PC-3 (cell line): ENCODE data around the gene EMILIN3. TPM values are rescaled to one million over a fixed set of nuclear protein-coding genes. Genes with fewer than 3 reads are reported as not detected.

Experiments used
- ATAC-seq: fragments of 200-7000 bp; cut with Tn5 transposase; 2 replicates; pipeline ENCODE4 v1.9.1; 2020; ENCODE audit warnings: mild to moderate bottlenecking, moderate library complexity
- BruUV-seq: library from RNA; stranded (reverse); fragments of 400-500 nt; replicated peaks from 2 replicates; lab custom pipeline; 2021; lab: Mats Ljungman, UMichigan
- CTCF ChIA-PET: fragments of 300-600 bp; sonication (Branson Sonifier 250); formaldehyde crosslinking; loops from one replicate; lab custom pipeline; 2022; ENCODE audit warnings: antibody characterized with exemption; lab: Charles Lee
- POLR2A ChIA-PET: fragments of 300-600 bp; sonication (Branson Sonifier 250); formaldehyde crosslinking; loops from one replicate; lab custom pipeline; 2022; ENCODE audit warnings: antibody characterized with exemption; ENCODE audit not compliant: unreplicated experiment; lab: Charles Lee
- DNase-seq: peaks from one replicate; pipeline ENCODE4 v3.0.0-alpha.2; 2015
- H2AFZ ChIP-seq: fragments of 300-600 bp; sonication (generic); 2 replicates; pipeline ENCODE4 v1.6.0; 2016; ENCODE audit warnings: antibody characterized with exemption, low read length
- H3F3A ChIP-seq: fragments of 300-600 bp; sonication (generic); one replicate; pipeline ENCODE4 v1.6.0; 2017; ENCODE audit warnings: antibody characterized with exemption, low read length, control low read depth, mild to moderate bottlenecking; ENCODE audit not compliant: unreplicated experiment
- H3K27ac ChIP-seq: fragments of 300-600 bp; sonication (generic); 2 replicates; pipeline ENCODE4 v1.5.1; 2016; ENCODE audit warnings: mild to moderate bottlenecking, low read length
- H3K27me3 ChIP-seq: fragments of 300-600 bp; sonication (generic); 2 replicates; pipeline ENCODE4 v1.6.1; 2016; ENCODE audit warnings: low read length, mixed read lengths
- H3K36me3 ChIP-seq: fragments of 300-600 bp; sonication (generic); 2 replicates; pipeline ENCODE4 v1.6.1; 2016; ENCODE audit warnings: low read depth, mixed run types, low read length, mixed read lengths
- H3K4me1 ChIP-seq: fragments of 300-600 bp; sonication (generic); 2 replicates; pipeline ENCODE4 v1.5.1; 2016; ENCODE audit warnings: low read length; ENCODE audit not compliant: insufficient read depth
- H3K4me2 ChIP-seq: fragments of 300-600 bp; sonication (generic); 2 replicates; pipeline ENCODE4 v1.6.0; 2016; ENCODE audit warnings: low read length
- H3K4me3 ChIP-seq: fragments of 300-600 bp; sonication (generic); 2 replicates; pipeline ENCODE4 v1.5.1; 2016; ENCODE audit warnings: mild to moderate bottlenecking, low read length, mixed read lengths
- H3K79me2 ChIP-seq: fragments of 300-600 bp; sonication (generic); 2 replicates; pipeline ENCODE4 v1.6.1; 2017; ENCODE audit warnings: low read length, mixed read lengths
- H3K9ac ChIP-seq: fragments of 300-600 bp; sonication (generic); 2 replicates; pipeline ENCODE4 v1.6.0; 2016; ENCODE audit warnings: mild to moderate bottlenecking, low read length
- H3K9me2 ChIP-seq: fragments of 300-600 bp; sonication (generic); replicated peaks from 2 replicates; pipeline ENCODE4 v1.6.1; 2016; ENCODE audit warnings: mixed run types, low read length, mixed read lengths
- H3K9me3 ChIP-seq: fragments of 300-600 bp; sonication (generic); 2 replicates; pipeline ENCODE4 v1.6.1; 2016; ENCODE audit warnings: low read length, mixed read lengths
- H4K20me1 ChIP-seq: fragments of 300-600 bp; sonication (generic); 2 replicates; pipeline ENCODE4 v1.6.1; 2016; ENCODE audit warnings: low read length, mixed read lengths
- CTCF ChIP-seq: fragments of 300-600 bp; sonication (generic); conservative IDR thresholded peaks from 2 replicates; pipeline ENCODE4 v1.5.1; 2017; ENCODE audit warnings: antibody characterized with exemption, low read depth, mild to moderate bottlenecking, low read length
- EZH2 ChIP-seq: fragments of 300-600 bp; sonication (generic); IDR thresholded peaks from one replicate; pipeline ENCODE4 v1.6.1; 2017; ENCODE audit warnings: antibody characterized with exemption, mild to moderate bottlenecking, low read length; ENCODE audit not compliant: unreplicated experiment
- EZH2phosphoT487 ChIP-seq: fragments of 300-600 bp; sonication (generic); IDR thresholded peaks from 2 replicates; pipeline ENCODE4 v1.6.1; 2018; ENCODE audit warnings: mild to moderate bottlenecking, antibody characterized with exemption, low read length, borderline replicate concordance
- intact Hi-C: fragments of 100-400 bp; cut with micrococcal nuclease; formaldehyde crosslinking; loops from 2 replicates; pipeline ENCODE4 v1.9.0; 2023
- total RNA-seq: library from RNA; depleted of rRNA; stranded (reverse); fragments of >200 nt; gene quantifications from 2 replicates; pipeline ENCODE4 v1.2.3, GENCODE V29; 2014

Gene EMILIN3
- total RNA-seq, 1 experiment from 2014 or later = not detected

- H4K20me1 ChIP-seq = no peaks in the 10 kb centered on the region
- no peaks in the 10 kb centered on the region for H3K79me2 ChIP-seq
- POLR2A ChIA-PET = no interaction called here
- CTCF ChIA-PET = no interaction called here
- DNase-seq (no peak), ATAC-seq (no peak)
- intact Hi-C loops = no loop called here
- no peak overlapping the region for H3K4me3 ChIP-seq
- no peaks in the 10 kb centered on the region for H3K9me2 ChIP-seq
- no peaks in the 10 kb centered on the region for H3F3A ChIP-seq
- no peak for TF ChIP-seq EZH2
- TF ChIP-seq EZH2phosphoT487 = no peak
- no peak for TF ChIP-seq CTCF
- BruUV-seq = TSS peak; percentile 14
- H3K9me3 ChIP-seq = no peaks in the 10 kb centered on the region
- no peak overlapping the region for H3K4me2 ChIP-seq
- no peak overlapping the region for H3K9ac ChIP-seq
- no peak overlapping the region for H2AFZ ChIP-seq
- H3K4me1 ChIP-seq = no peaks in the 10 kb centered on the region
- no peak overlapping the region for H3K27ac ChIP-seq
- 0 out of 2 replicates have a peak, but pooled peaks cover 7% of the 10 kb centered on the region for H3K27me3 ChIP-seq
- H3K36me3 ChIP-seq = peaks cover 8% of the 10 kb centered on the region; the same call in 1 of the 2 replicates
Measured at GRCh38 chr20:41359541-41360011, 7.0 kb downstream of the EMILIN3 start.

- H3K9me3 ChIP-seq = no peaks in the 10 kb centered on the region
- intact Hi-C loops = no loop called here
- ATAC-seq (no peak), DNase-seq (no peak)
- no peaks in the 10 kb centered on the region for H3F3A ChIP-seq
- ChIA-PET CTCF (no interaction called here), POLR2A (no interaction called here)
- no peak overlapping the region for H3K9ac ChIP-seq
- H3K4me1 ChIP-seq = no peaks in the 10 kb centered on the region
- H3K79me2 ChIP-seq = no peaks in the 10 kb centered on the region
- TF ChIP-seq CTCF (no peak), EZH2phosphoT487 (no peak), EZH2 (no peak)
- H3K27me3 ChIP-seq = no peaks in the 10 kb centered on the region
- no peaks in the 10 kb centered on the region for H3K9me2 ChIP-seq
- H3K27ac ChIP-seq = no peak overlapping the region
- no TSS peak for BruUV-seq
- H3K36me3 ChIP-seq = peaks cover 8% of the 10 kb centered on the region; the same call in 1 of the 2 replicates
- no peak overlapping the region for H3K4me3 ChIP-seq
- H3K4me2 ChIP-seq = no peak overlapping the region
- no peaks in the 10 kb centered on the region for H4K20me1 ChIP-seq
- no peak overlapping the region for H2AFZ ChIP-seq
Measured at GRCh38 chr20:41358717-41359116, 7.9 kb downstream of the EMILIN3 start.

GRCh38 chr20:41358230-41358629 lies 8.4 kb downstream of the EMILIN3 start:
- Histone ChIP-seq H3K36me3 (peaks cover 8% of the 10 kb centered on the region; the same call in 1 of the 2 replicates), H3K9ac (no peak overlapping the region), H3K79me2 (no peaks in the 10 kb centered on the region), H3F3A (no peaks in the 10 kb centered on the region), H3K4me3 (no peak overlapping the region), H3K9me2 (no peaks in the 10 kb centered on the region), H3K4me2 (no peak overlapping the region), H3K27ac (no peak overlapping the region), H2AFZ (no peak overlapping the region), H4K20me1 (no peaks in the 10 kb centered on the region), H3K9me3 (no peaks in the 10 kb centered on the region), H3K27me3 (no peaks in the 10 kb centered on the region), H3K4me1 (no peaks in the 10 kb centered on the region)
- ChIA-PET CTCF (no interaction called here), POLR2A (no interaction called here)
- intact Hi-C loops = no loop called here
- TF ChIP-seq CTCF = no peak
- no peak for TF ChIP-seq EZH2phosphoT487
- no peak for TF ChIP-seq EZH2
- DNase-seq (no peak), ATAC-seq (no peak)
- BruUV-seq = no TSS peak
